Measurements from ENCODE around the gene PXMP4. TPM values are rescaled to one million over a fixed set of nuclear protein-coding genes. Genes with fewer than 3 reads are reported as not detected.

Gene PXMP4
- total RNA-seq, 1 experiment from 2014 or later = 3.3 TPM

DNA sequence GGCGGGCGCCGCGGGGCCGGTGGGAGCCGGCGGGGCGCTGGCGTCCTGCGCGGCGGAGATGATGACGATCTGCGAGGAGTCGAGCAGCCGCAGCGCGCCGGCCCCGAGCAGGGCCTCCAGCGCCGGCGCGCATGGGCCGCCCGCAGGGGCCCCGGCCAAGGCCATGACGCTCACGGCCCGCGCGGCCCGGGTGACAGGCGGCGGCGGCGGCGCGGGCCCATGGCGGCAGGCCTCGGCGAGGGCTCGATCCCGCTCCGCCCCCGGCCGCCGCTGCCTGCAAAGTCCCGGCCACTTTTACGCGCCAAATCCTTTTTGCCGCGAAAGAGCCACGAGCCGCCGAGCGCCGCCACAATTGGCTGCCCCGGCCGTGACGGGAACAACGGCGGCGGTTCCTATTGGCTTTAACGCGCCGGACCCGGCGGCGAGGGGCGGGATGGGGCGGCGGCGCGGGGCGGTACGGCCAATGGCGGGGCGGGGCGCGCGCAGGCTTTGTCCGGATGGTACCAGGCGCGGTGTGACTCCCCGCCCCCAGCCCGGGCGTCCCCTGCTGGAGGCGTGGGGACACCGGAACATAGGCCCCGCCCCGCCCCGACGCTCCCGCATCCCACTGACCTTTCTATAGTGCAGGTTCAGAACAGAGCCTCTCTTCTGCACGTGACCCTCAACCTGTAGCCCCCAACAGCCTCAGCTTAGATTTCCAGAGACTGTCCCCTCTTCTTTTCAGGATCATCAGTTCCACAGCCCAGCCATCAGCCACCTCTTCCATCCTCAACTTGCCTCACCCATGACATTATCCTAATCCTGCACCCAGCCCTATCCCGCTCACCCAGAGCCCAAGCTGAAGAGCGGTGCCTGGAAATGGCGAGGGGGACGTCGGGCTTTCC is 33.8 kb downstream of the PXMP4 start, which contains the start of gene E2F1 (continued):
- TF ChIP-seq ZBTB43 (CRISPR knock-in tag; IDR thresholded peaks at IDR 0.05) = 0 out of 2 replicates have a peak, but pooled peaks have one; percentile 27
- TF ChIP-seq, protein P1, sequence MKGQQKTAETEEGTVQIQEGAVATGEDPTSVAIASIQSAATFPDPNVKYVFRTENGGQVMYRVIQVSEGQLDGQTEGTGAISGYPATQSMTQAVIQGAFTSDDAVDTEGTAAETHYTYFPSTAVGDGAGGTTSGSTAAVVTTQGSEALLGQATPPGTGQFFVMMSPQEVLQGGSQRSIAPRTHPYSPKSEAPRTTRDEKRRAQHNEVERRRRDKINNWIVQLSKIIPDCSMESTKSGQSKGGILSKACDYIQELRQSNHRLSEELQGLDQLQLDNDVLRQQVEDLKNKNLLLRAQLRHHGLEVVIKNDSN (CRISPR knock-in tag; IDR thresholded peaks at IDR 0.05) = peak; percentile 77
- TF ChIP-seq, protein P2, sequence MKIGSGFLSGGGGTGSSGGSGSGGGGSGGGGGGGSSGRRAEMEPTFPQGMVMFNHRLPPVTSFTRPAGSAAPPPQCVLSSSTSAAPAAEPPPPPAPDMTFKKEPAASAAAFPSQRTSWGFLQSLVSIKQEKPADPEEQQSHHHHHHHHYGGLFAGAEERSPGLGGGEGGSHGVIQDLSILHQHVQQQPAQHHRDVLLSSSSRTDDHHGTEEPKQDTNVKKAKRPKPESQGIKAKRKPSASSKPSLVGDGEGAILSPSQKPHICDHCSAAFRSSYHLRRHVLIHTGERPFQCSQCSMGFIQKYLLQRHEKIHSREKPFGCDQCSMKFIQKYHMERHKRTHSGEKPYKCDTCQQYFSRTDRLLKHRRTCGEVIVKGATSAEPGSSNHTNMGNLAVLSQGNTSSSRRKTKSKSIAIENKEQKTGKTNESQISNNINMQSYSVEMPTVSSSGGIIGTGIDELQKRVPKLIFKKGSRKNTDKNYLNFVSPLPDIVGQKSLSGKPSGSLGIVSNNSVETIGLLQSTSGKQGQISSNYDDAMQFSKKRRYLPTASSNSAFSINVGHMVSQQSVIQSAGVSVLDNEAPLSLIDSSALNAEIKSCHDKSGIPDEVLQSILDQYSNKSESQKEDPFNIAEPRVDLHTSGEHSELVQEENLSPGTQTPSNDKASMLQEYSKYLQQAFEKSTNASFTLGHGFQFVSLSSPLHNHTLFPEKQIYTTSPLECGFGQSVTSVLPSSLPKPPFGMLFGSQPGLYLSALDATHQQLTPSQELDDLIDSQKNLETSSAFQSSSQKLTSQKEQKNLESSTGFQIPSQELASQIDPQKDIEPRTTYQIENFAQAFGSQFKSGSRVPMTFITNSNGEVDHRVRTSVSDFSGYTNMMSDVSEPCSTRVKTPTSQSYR (CRISPR knock-in tag; IDR thresholded peaks at IDR 0.05) = no peak

DNA sequence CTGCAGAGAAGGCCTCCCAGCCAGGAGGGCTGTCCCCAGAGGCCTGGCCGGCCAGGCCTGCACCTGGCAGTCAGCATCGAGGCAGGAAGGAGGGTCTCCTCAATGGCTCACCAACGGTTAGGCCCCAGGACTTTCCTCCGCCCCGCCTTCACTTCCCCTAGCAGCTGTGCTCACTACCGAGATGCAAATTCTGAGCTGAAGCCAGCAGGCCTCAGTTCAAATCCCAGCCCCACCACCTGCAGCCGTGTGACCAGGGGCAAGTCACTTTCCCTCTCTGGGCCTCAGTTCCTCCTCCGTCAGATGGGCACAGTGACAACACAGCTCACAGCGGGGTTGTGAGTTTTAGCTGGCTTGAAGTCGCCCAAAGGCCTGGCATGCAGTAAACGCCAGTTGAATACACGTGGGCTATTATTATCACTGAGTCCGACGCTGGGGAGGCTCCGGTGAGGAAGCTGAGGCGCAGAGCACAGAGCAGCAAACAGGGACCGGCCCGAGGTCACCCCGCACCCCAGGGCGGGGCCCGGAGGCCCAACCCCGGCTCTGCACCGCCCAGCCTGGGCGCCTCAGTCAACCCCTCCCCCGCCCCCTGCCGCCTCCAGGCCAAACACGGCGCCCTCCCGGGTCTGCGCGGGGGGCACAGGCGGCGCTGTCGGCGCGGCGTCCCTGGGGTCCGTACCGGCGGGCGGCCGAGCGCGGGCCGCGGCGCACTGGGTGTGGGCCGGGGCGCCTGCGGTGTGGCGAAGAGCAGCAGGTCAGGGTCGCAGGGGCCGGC is 34.6 kb downstream of the PXMP4 start:
- ChIA-PET CTCF (interaction anchor here (1.1 to 2.2 kb wide), 4 partner anchors 10 to 177 kb away, joined by 3 to 32 read pairs (median 4); partner anchors contain the start of genes ACTL10 and PXMP4), POLR2A (interaction anchor here (0.6 to 1.7 kb wide), 4 partner anchors 9 to 308 kb away, joined by 3 to 12 read pairs (median 4); partner anchors contain the start of genes ACTL10 and RALY)
- ATAC-seq (peak; percentile 8), DNase-seq (ENCODE audit: low spot score) (peak; percentile 56)
- Mint-ChIP-seq H3K9me3 (no peaks in the 10 kb centered on the region), H3K36me3 (no peaks in the 10 kb centered on the region), H3K4me3 (peak overlapping the region; percentile 81), H3K27me3 (ENCODE audit: low read depth) (peaks cover 26% of the 10 kb centered on the region), H3K4me1 (peaks cover 25% of the 10 kb centered on the region), H3K27ac (peak overlapping the region; percentile 72)
- TF ChIP-seq NFATC4 (CRISPR knock-in tag; IDR thresholded peaks at IDR 0.05) (no peak), GTF2I (CRISPR knock-in tag; conservative IDR thresholded peaks at IDR 0.05) (0 out of 2 replicates have a peak, but pooled peaks have one; percentile 11), TP53 (CRISPR knock-in tag; IDR thresholded peaks at IDR 0.05) (0 out of 2 replicates have a peak, but pooled peaks have one; percentile 32), CBFB (CRISPR knock-in tag; IDR thresholded peaks at IDR 0.05; ENCODE audit: low read depth) (no peak), TEAD4 (CRISPR knock-in tag; IDR thresholded peaks at IDR 0.05) (peak; percentile 39; the same call in 1 of the 2 replicates), TEAD1 (CRISPR knock-in tag; IDR thresholded peaks at IDR 0.05) (0 out of 2 replicates have a peak, but pooled peaks have one; percentile 14), E2F5 (CRISPR knock-in tag; IDR thresholded peaks at IDR 0.05) (no peak), ZNF138 (CRISPR knock-in tag; conservative IDR thresholded peaks at IDR 0.05) (0 out of 2 replicates have a peak, but pooled peaks have one; percentile 4)
- TF ChIP-seq, protein P3, sequence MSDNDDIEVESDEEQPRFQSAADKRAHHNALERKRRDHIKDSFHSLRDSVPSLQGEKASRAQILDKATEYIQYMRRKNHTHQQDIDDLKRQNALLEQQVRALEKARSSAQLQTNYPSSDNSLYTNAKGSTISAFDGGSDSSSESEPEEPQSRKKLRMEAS (CRISPR knock-in tag; IDR thresholded peaks at IDR 0.05) = peak; percentile 67

Data from WTC11 (cell line).